ENCODE measurements around the gene KRTAP10-11.

DNA sequence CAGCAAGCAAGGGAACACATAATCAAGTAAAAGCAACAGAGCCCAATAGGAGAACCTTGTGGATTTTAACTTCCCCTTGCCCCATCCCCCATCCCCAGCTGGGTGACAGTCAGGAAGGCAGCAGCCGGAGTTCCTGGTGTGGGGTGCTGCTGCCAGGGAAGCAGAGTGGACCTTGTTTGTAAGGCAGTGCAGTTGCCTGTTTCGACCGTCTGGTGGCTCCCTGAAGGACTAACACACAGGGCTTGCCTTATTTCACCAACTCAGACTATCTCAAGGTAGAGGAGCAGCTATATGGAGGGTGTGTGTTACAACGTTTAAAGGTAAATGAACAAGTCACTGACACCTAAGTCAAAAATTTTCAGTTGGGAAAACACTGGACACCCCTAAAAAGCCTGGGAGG, 27.7 kb upstream of the KRTAP10-11 start:
- TF ChIP-seq CTCF (IDR thresholded peaks at IDR 0.05 in 8 of 11, conservative IDR thresholded peaks at IDR 0.05 in 3 of 11) (peak in 5 of 11 experiments; percentile 19 to 34 (median 26)), POLR2AphosphoS5 (IDR thresholded peaks at IDR 0.05) (no peak)

All from spleen (tissue), 7 donors.